WI38 (cell line): Measurements from ENCODE around the gene LSS.

ENCODE experiments used
- H3K4me3 ChIP-seq: 2 replicates; pipeline ENCODE4 v1.5.1; 2011; ENCODE audit warnings: low read depth, mild to moderate bottlenecking, control low read depth, low read length
- TF ChIP-seq, protein P1 (sequence below): IDR thresholded peaks from 2 replicates; pipeline ENCODE4 v1.5.1; 2012; ENCODE audit warnings: low read depth, mild to moderate bottlenecking, control low read depth, low read length

The LSS gene

DNA sequence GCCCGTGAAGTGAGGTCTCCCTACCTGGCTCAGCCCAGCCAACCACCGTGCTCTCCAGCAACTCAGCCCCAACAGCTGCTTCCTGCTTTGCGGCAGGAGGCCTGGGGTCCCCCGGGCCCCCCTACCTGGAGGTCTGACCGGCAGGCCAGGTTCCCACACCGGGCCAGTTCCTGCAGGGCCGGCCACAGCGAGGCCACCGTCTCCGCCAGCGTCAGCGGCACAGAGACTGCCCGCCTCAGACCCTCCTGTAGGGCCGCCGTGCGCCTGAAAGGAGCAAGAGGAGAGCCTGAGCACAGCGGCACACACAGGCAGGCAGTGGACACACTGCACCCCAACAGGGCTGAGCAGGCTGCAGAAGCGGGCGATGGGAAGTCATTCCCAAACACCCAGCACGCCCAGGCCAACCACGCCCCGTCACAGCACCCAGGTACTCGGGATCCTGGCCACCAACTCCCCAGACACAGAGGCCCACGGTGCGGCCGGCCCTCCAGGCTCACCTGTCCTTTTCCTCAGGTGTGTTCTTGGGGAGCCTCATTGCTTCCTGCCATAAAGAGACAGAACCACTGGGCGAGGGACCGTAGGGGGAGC, 90.1 kb downstream of the LSS start:
- TF ChIP-seq, protein P1, sequence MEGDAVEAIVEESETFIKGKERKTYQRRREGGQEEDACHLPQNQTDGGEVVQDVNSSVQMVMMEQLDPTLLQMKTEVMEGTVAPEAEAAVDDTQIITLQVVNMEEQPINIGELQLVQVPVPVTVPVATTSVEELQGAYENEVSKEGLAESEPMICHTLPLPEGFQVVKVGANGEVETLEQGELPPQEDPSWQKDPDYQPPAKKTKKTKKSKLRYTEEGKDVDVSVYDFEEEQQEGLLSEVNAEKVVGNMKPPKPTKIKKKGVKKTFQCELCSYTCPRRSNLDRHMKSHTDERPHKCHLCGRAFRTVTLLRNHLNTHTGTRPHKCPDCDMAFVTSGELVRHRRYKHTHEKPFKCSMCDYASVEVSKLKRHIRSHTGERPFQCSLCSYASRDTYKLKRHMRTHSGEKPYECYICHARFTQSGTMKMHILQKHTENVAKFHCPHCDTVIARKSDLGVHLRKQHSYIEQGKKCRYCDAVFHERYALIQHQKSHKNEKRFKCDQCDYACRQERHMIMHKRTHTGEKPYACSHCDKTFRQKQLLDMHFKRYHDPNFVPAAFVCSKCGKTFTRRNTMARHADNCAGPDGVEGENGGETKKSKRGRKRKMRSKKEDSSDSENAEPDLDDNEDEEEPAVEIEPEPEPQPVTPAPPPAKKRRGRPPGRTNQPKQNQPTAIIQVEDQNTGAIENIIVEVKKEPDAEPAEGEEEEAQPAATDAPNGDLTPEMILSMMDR: no peak
- H3K4me3 ChIP-seq: no peak overlapping the region
